Erythroblast (primary cell): ENCODE measurements around the gene SERTAD2.

ENCODE experiments used
- GATA1 ChIP-seq: IDR thresholded peaks from 2 replicates; pipeline ENCODE4 v1.6.1; 2011; ENCODE audit warnings: low read depth, mild to moderate bottlenecking, control low read depth, low read length, moderate library complexity
- POLR2A ChIP-seq: IDR thresholded peaks from 2 replicates; pipeline ENCODE4 v1.6.1; 2011; ENCODE audit warnings: mild to moderate bottlenecking, low read length

GRCh38 chr2:64612575-64613195 lies 41.0 kb downstream of the SERTAD2 start:
- TF ChIP-seq POLR2A, result no peak
- no peak for TF ChIP-seq GATA1
